Gastroesophageal sphincter (tissue), 4 donors: ENCODE results near the gene INTS13. TPM values are rescaled to one million over a fixed set of nuclear protein-coding genes. Genes with fewer than 3 reads are reported as not detected.
"Not testable (repeated sequence)": the region's sequence is repeated elsewhere in the genome, so short reads cannot be mapped to it uniquely, and the experiment has no call there.

Source experiments
- ATAC-seq: fragments of 150-250 bp; one replicate; pipeline ENCODE4 v1.9.1; 2016; ENCODE audit warnings: mild to moderate bottlenecking, moderate library complexity
- H3K27ac ChIP-seq, 4 donors: fragments of 200-600 bp; sonication (generic) in 3 of 4; 1 replicate in 3 of 4; 2 replicates in 1 of 4; pipeline ENCODE4 v1.5.1; 2016 to 2019
- H3K27me3 ChIP-seq: fragments of 200-600 bp; sonication (generic); one replicate; pipeline ENCODE4 v1.5.1; 2019
- H3K36me3 ChIP-seq, 2 donors: fragments of 200-600 bp; sonication (generic); one replicate each; pipeline ENCODE4 v1.5.1; 2019; ENCODE audit warnings: control low read depth in 1 of 2
- H3K4me1 ChIP-seq, 3 donors: fragments of 200-600 bp; sonication (generic); 1 replicate in 2 of 3; 2 replicates in 1 of 3; pipeline ENCODE4 v1.5.1; 2016 to 2019; ENCODE audit warnings: control low read depth in 2 of 3
- H3K4me3 ChIP-seq, 2 donors: fragments of 200-600 bp; sonication (generic); one replicate each; pipeline ENCODE4 v1.5.1; 2019; ENCODE audit warnings: mild to moderate bottlenecking in 1 of 2, moderate library complexity in 1 of 2
- H3K9me3 ChIP-seq, 3 donors: fragments of 200-600 bp; sonication (generic); one replicate each; pipeline ENCODE4 v1.5.1; 2017 to 2019; ENCODE audit warnings: control low read depth in 2 of 3
- CTCF ChIP-seq, 4 experiments: fragments of 200-600 bp in 2 of 4; fragments of 450-650 bp in 2 of 4; sonication (generic) in 1 of 4; IDR thresholded peaks; one replicate each; pipeline ENCODE4 v1.5.1; 2017 to 2019; ENCODE audit warnings: antibody characterized with exemption in 4 of 4, mild to moderate bottlenecking in 2 of 4, moderate library complexity in 2 of 4
- EP300 ChIP-seq: sonication (generic); formaldehyde crosslinking; IDR thresholded peaks from one replicate; pipeline ENCODE4 v1.6.1; 2017; ENCODE audit warnings: antibody characterized with exemption, mild to moderate bottlenecking
- POLR2A ChIP-seq, 2 donors: fragments of 450-650 bp; IDR thresholded peaks; one replicate each; pipeline ENCODE4 v1.6.1; 2017; ENCODE audit warnings: antibody characterized with exemption in 2 of 2, mild to moderate bottlenecking in 2 of 2, moderate library complexity in 1 of 2
- POLR2AphosphoS5 ChIP-seq: sonication (generic); formaldehyde crosslinking; IDR thresholded peaks from one replicate; pipeline ENCODE4 v1.6.1; 2017; ENCODE audit warnings: antibody characterized with exemption
- WGBS, 2 donors: methylation state at CpG; one replicate each; pipeline ENCODE4 v1.1.5; 2018; ENCODE audit warnings: low coverage in 1 of 2; 5-methylcytosine and 5-hydroxymethylcytosine counted together
- total RNA-seq, 4 donors: library from RNA; depleted of rRNA; stranded (reverse); fragments of >200 nt; gene quantifications; one replicate each; pipeline ENCODE4 v1.1.0, GENCODE V29; 2016

The INTS13 gene
- total RNA-seq, 4 donors from 2014 or later = 12.4 to 41.6 (median 32.5) TPM

- TF ChIP-seq CTCF (IDR thresholded peaks at IDR 0.05) = peak in 2 of 4 experiments; percentile 21 to 45
- no peak for TF ChIP-seq EP300
- peak overlapping the region in 1 of 4 donors; percentile 20 for H3K27ac ChIP-seq
- no peak overlapping the region for H3K4me3 ChIP-seq
- no peaks in the 10 kb centered on the region for H3K27me3 ChIP-seq
- H3K36me3 ChIP-seq = peaks cover 3 to 81% of the 10 kb centered on the region in 2 donors
- no peaks in the 10 kb centered on the region for H3K4me1 ChIP-seq
- WGBS, 2 donors = 7 to 71% methylated on average over 1 to 3 of the region's 5 CpGs
- no peaks in the 10 kb centered on the region for H3K9me3 ChIP-seq
- no peak for ATAC-seq
These were observed 19.2 kb downstream of the INTS13 start for GRCh38 chr12:26918321-26919215.

GRCh38 chr12:26906704-26907103 lies 31.1 kb downstream of the INTS13 start:
- H3K36me3 ChIP-seq = peaks cover 0 to 82% of the 10 kb centered on the region in 2 donors
- H3K4me3 ChIP-seq = no peak overlapping the region
- 14 to 80% methylated on average over 1 of the region's 1 CpG for WGBS, 2 donors
- H3K27me3 ChIP-seq = no peaks in the 10 kb centered on the region
- H3K4me1 ChIP-seq = no peaks in the 10 kb centered on the region
- H3K27ac ChIP-seq = no peak overlapping the region
- no peak for TF ChIP-seq CTCF (IDR thresholded peaks at IDR 0.05)
- no peak for TF ChIP-seq EP300
- no peak for TF ChIP-seq POLR2AphosphoS5
- no peak for TF ChIP-seq POLR2A (IDR thresholded peaks at IDR 0.05)
- ATAC-seq = no peak
- peaks cover 0 to 6% (median 0%) of the 10 kb centered on the region in 3 donors for H3K9me3 ChIP-seq

- TF ChIP-seq CTCF (IDR thresholded peaks at IDR 0.05) (no peak), POLR2AphosphoS5 (no peak), EP300 (no peak), POLR2A (IDR thresholded peaks at IDR 0.05) (no peak)
- no peak for ATAC-seq
- H3K4me3 ChIP-seq = no peak overlapping the region
- H3K9me3 ChIP-seq = peaks cover 0 to 6% (median 0%) of the 10 kb centered on the region in 3 donors
- H3K36me3 ChIP-seq = peaks cover 0 to 78% of the 10 kb centered on the region in 2 donors
- no peaks in the 10 kb centered on the region for H3K27me3 ChIP-seq
- no peaks in the 10 kb centered on the region for H3K4me1 ChIP-seq
- no peak overlapping the region for H3K27ac ChIP-seq
- WGBS, 2 donors = 29 to 45% methylated on average over 1 of the region's 1 CpG
These were observed 31.8 kb downstream of the INTS13 start for GRCh38 chr12:26906024-26906423.

GRCh38 chr12:26903396-26903795 lies 34.4 kb downstream of the INTS13 start:
- not testable (repeated sequence) for H3K27me3 ChIP-seq, H3K4me1 ChIP-seq, H3K27ac ChIP-seq, H3K4me3 ChIP-seq, H3K9me3 ChIP-seq, ATAC-seq
- 0 to 58% methylated on average over 1 to 3 of the region's 3 CpGs for WGBS, 2 donors
- H3K36me3 ChIP-seq = peaks cover 0 to 76% of the 10 kb centered on the region in 2 donors

- TF ChIP-seq POLR2A (IDR thresholded peaks at IDR 0.05) (no peak), CTCF (IDR thresholded peaks at IDR 0.05) (no peak)
These were observed 40.9 kb downstream of the INTS13 start for GRCh38 chr12:26896913-26897312.

More at GRCh38 chr12:26896913-26897312, 40.9 kb downstream of the INTS13 start:
- no peak for ATAC-seq
- 91 to 95% methylated on average over 2 of the region's 2 CpGs for WGBS, 2 donors
- H3K4me3 ChIP-seq = no peak overlapping the region
- no peaks in the 10 kb centered on the region for H3K9me3 ChIP-seq
- H3K36me3 ChIP-seq = peaks cover 0 to 25% of the 10 kb centered on the region in 2 donors
- no peaks in the 10 kb centered on the region for H3K27me3 ChIP-seq
- H3K27ac ChIP-seq = no peak overlapping the region
- no peaks in the 10 kb centered on the region for H3K4me1 ChIP-seq
